ENCODE results near the gene GOLGA6L10.
"Not testable (repeated sequence)": the region's sequence is repeated elsewhere in the genome, so short reads cannot be mapped to it uniquely, and the experiment has no call there.

GOLGA6L10 gene, protein sequence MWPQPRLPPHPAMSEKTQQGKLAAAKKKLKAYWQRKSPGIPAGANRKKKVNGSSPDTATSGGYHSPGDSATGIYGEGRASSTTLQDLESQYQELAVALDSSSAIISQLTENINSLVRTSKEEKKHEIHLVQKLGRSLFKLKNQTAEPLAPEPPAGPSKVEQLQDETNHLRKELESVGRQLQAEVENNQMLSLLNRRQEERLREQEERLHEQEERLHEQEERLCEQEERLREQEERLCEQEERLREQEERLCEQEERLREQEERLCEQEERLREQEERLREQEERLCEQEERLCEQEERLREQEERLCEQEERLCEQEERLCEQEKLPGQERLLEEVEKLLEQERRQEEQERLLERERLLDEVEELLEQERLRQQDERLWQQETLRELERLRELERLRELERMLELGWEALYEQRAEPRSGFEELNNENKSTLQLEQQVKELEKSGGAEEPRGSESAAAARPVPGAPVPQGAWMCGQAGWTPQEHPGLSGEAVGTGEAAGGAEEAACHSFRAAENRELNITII

DNA sequence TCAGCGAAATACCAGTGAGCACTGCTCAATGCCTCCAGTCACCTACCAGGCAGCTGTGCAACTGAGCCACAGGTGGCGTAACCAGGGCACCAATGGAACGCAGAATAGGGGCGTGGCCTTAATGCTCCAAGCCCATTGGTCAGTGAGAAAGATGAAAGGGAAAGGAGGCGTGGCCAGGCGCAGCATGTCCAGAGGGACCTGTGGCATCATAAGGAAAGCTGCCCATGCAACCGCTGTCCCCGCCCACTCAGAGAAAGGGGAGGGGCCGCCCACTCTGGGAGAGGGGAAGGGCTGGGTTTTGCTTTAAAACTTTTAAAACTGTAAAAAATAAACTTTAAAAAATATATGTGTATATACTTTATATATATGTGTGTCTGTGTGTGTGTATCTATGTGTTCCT, at the start of gene GOLGA6L10:
TSS of gene GOLGA6L10 (minus strand) at position 101 of the 400 bp plus-strand sequence. CDS start at position 1, 100 bp downstream.
- not testable (repeated sequence) for DNase-seq (ENCODE audit: low read depth)

DNA sequence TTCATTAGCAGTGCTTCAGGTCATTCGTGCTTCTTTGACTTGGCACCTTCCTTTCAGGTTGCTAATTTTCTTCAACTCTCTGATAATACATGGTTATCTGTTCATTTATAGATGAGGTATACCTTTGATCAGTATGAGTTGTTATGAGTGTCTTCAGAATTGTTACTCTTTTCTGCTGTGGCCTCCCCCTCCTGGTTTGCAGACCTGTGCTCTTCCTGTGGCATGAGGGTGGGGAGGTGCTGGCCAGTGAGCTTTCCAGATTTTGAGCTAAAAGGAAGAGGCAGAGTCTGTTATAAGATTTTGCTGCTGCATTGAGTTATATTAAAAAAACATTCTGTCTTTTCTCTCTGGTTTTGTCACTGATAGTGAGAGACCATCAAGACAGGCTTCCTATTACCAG, 49.5 kb upstream of the GOLGA6L10 start:
- no peak for DNase-seq (ENCODE audit: low read depth)

DNA sequence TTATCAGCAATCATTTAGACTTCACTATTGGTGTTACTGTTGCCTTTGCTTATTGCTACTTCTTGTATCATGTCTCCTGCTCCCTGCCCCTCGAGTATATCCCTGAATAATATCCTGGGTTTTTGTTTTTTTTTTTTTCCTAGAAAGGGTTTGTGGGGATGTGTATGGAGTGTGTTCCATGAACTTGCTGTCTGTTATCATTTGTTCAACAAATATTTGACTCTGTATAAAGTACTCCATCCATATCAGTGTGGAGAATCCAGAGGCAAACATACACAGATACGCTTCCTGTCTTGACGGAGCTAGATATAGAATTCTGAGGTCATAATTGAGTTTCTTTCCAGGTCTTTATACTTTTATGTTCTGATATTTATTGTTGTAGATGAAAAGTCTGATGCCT, 48.5 kb upstream of the GOLGA6L10 start:
- DNase-seq (ENCODE audit: low read depth): no peak

DNA sequence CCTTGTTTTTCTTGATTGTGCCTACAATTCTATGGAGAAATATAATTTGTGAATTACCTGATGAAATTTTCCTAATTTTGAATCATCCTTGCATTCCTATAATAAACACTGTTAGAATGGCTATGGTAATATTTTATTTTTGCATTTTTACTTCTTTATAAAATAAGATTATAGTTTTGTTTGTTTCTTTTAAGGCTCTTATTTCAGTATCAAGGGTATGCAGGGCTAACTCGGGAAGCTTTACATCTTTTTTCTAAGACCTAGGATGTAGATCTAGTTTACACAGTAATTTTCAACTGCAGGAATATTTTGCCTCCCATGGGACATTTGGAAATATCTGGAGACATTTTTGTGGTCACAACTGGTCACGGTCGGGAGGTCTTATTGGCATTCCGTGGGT, 46.5 kb upstream of the GOLGA6L10 start:
- not testable (repeated sequence) for DNase-seq (ENCODE audit: low read depth)

DNA sequence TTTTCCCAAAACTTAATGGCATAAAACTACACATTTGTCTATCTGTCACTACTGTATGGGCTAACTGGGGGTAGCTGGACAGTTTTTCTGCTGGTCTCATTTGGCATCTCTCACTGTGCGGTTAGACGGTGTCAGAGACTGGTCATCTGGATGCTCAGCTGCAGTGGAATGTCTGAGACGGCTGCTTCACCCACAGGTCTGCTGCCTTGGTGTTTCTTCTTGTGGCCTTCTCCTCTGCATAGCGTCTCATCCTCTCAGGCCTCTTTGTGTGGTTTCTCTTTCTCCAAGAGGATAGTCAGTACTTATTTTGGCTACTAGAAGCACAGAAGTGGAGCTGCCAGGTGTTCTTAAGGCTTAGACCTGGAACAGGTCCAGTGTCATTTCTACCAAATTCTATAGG, 44.4 kb upstream of the GOLGA6L10 start:
- no peak for DNase-seq (ENCODE audit: low read depth)

DNA sequence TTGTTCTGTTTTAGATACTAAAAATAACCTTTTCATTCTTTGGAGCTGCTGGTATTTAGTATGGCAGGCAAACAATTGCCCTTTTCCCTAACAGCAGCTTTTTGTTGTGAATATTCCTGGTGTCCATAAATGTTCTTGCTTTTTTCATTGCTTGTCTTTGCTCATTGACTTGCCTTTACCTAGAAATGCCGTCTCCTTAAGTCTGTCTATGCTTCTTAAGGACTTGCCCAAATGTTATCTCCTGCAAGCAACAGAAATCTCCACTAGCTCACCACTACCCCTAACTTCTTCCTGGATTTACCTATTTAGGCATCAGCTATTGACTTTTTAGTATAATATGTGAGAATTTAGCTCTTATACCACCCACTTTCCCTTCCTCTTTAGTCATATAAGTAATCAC, 42.8 kb upstream of the GOLGA6L10 start:
- DNase-seq (ENCODE audit: low read depth): not testable (repeated sequence)

DNA sequence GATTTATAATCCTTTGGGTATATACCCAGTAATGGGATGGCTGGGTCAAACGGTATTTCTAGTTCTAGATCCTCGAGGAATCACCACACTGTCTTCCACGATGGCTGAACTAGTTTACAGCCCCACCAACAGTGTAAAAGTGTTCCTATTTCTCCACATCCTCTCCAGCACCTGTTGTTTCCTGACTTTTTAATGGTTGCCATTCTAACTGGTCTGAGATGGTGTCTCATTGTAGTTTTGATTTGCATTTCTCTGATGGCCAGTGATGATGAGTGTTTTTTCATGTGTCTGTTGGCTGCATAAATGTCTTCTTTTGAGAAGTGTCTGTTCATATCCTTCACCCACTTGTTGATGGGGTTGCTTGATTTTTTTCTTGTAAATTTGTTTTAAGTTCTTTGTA, 40.9 kb upstream of the GOLGA6L10 start:
- not testable (repeated sequence) for DNase-seq (ENCODE audit: low read depth)

DNA sequence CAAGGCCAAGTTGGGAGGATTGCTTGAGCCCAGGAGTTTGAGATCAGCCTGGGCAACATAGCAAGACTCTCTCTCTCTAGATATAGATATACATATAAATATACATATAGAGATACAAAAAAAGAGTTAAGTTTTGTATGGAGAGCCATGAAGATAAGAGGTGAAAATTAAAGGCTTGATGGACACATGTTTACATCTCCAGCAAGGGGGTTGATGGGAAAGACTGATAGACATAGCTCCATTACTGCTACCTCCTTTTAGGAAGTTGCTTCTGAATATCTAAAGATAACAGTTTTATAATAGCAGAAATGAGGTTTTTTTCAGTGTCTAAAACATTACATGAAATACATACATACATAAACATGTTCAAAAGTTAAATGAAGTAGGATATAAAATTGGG, 37.9 kb upstream of the GOLGA6L10 start:
- DNase-seq (ENCODE audit: low read depth): not testable (repeated sequence)

DNA sequence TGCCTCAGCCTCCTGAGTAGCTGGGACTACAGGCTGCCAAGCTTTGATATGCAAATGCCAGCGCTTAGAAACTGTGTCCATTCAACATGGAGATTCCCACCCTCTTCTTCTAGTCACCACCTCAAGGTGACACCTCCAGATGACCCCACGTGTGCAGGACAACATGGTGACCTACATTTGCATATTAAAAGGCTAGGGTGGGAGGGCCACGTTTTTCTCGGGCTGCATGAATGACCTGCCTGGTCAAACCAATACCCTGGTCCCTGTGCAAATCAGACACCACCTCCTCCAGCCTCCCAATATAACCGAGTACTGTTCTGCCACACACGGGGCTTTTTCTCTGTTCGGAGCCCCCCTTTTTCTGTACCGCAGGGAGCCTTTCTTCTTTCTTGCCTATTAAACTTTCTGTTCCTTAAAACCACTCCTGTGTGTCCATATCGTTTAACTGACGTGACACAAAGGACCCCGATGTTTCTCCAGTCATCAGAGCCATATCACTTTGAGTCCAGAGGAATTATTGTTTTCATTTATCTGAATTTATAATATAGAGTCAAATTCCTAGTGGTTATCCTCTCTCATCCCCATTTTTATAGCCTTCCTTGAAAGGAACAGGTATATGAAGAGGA, 32.2 kb upstream of the GOLGA6L10 start:
- DNase-seq (ENCODE audit: low read depth): not testable (repeated sequence)

DNA sequence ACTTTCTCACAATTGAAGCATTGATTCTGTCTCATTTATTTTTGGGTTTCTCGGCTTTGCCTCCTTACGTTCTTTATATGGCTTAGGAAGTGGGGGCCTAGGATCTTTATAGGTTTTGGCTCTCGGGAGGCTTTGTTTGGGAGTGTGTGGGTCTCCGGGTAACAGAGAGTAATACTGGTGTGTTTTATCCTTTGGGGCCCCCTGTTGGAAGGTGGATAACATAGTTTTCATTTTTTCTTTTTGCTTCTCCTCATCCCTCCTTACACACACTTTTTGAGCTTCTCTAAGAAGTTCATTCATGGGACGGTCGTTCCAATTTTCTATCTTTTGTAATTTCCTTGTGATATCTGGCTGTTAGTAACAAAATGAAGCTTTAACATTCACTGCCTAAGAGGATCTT, 30.3 kb upstream of the GOLGA6L10 start:
- DNase-seq (ENCODE audit: low read depth): not testable (repeated sequence)

DNA sequence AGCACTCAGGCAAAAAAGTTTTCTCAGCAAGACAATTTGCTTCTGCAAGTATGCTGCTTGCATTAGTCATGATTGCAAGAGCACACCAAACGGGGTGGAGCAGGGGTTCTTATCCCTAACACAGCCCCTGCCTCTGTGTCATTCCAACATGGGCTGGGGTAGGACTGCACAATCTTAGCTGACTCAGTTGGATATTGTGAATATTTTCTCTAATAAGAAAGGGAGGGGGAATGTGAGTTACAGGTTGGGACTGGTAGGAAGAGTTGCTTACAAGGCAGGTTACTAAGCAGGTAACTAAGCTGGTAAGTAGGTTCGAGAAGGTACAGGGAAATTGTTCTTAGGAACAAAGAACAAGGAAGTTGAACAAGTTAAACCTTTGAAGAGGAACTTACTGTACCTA, 24.4 kb upstream of the GOLGA6L10 start:
- DNase-seq (ENCODE audit: low read depth): not testable (repeated sequence)

DNA sequence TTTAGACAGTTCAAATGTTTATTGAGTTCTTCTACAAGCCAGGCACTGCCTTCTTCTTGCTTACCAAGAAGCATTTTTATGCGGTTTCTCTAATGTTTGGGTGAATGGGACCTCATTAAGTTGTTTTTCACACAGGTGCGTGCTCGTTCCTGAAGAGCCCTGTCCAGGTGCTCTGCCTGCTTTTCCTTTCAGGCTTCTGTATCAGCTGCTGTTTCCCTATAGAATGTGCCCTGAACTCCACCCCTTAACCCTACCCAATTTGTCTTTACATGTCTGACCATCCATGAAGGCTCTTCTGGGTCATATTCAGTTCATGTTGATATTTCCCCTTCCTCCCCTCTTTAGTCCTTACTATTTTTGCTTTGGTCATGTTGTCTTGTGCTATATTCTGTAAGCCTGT, 22.4 kb upstream of the GOLGA6L10 start:
- DNase-seq (ENCODE audit: low read depth): no peak

DNA sequence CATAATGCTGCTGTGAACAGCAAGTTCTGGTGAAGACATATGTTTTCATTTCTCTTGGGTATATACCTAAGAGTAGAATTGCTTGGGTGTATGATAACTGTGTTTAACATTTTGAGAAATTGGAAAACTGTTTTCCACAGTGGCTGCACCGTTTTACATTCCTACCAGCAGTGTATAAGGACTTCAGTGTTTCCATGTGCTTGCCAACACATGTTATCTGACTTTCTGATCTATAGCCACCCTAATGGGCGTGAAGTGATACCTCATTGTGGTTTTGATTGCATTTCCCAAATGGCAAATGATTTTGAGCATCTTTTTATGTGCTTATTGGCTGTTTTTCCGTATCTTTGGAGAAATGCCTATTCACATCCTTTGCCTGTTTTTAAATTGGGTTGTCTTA, 18.5 kb upstream of the GOLGA6L10 start:
- DNase-seq (ENCODE audit: low read depth): not testable (repeated sequence)

DNA sequence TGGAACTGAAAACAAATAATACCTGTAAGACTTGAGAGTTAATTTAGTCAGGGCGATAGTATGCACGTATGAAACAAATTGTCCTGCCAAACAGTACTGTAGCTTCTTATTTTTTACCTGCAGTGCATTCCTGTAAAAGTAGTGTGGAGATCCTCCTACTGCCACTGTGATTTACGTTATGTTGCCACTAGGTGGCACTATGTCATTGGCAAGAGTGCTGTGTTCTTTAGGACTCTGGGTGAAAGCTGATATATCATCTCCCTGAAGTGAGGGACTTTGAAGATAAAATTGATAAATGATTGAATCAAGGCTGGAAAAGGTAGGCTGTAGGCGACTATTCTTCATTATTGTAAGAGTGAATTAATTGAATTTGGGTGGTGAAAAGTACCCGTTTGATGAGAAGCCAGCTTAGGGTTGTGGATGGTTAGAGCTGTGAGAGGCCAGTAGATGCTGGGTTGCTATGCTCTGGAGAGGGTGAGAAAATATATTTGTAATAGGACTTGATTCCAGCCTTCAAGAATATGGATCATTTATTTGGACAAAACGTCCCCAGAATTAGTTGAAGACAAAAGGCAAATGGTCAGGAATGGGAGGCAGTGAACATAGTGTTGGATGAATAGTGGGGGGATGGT, 16.5 kb upstream of the GOLGA6L10 start:
- DNase-seq (ENCODE audit: low read depth): peak; percentile 24

DNA sequence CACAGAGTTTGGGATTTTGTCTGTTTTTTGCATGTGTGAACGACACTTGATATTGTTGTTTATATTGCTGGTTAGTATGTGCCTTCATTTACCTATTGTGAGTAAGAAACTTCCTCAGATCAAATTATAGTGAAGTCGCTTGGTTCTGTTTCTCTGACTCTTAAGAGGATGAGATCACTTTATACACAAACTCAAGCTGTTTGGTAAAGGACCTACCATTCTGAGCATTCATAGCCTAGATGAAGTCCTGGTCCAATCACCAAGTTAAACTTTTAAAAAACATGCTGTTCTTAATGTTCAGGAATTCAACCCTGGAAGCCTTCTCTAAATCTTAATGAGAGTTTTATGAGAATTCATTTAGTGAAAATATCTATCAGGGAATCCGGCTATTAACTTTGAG, 15.3 kb upstream of the GOLGA6L10 start:
- DNase-seq (ENCODE audit: low read depth): not testable (repeated sequence)

DNA sequence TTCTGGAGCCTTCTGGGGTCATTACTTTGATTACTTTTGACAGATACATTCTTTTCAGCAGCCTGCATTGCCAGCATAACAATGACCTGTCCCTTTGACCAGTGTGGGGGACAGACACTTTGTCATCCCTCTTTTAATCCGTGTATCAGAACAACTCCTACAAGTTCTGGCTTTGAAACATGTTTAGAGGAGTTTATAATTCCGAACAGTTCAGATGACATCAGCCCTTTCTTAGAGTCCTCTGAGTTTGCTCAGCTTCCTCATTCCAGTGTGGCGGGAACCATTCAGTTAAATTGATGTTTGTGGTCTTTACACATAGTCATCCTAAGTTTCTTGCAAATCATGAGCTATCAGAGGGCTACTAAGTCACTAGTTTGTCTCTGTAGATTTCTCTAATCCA, 13.5 kb upstream of the GOLGA6L10 start:
- not testable (repeated sequence) for DNase-seq (ENCODE audit: low read depth)

DNA sequence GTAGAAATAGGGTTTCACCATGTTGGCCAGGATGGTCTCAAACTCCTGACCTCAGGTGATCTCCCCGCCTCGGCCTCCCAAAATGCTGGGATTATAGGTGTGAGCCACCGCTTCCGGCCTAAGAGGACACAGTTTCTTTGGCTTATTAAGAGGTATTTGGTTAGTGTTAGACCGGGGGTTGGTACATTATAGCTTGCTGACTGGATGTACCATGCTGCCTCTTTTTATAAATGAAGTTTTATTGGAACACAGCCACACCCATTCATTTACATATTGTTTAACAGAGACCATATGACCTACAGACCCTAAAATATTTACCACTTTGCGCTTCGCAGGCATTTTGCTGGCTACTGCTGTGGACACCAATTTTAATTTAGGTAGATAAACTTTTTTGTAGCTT, 11.3 kb upstream of the GOLGA6L10 start:
- DNase-seq (ENCODE audit: low read depth): not testable (repeated sequence)

DNA sequence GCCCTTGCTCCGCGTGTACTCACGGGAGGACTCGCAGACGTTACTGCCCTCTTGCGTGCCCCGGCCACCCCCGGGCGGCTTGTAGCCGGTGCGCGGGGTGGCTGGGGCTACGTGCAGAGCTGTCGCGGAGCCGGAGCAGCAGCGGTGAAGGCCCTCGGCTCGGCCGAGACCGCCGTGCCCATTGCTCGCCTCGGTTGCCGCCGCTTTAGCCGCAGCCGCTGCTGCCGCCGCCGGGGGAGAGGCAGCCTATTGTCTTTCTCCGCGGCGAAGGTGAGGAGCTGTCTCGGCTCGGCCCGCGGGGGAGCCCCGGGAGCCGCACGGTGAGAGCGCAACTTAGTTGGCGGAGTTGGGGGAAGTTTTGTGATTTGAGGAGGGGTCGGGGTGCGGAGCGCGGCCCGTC, 5.8 kb upstream of the GOLGA6L10 start:
- not testable (repeated sequence) for DNase-seq (ENCODE audit: low read depth)

DNA sequence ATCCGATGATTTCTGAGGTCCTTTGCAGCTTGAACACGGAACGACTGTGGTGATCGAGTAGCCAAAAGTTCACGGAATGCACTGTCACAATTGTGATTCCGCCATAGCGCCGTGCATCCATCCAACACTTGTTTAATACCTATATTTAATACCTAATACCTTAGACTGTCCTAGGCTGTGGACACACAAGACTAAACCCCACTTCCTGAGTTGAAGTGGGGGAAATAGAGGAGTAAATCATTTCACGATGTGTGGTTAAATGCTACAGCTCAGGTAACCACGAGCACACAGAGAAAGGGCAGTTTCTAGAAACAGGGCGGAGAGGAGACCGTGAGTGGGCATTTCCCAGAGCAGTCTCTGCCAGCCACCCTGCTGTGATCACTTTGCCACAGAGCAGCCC, 5.3 kb upstream of the GOLGA6L10 start:
- DNase-seq (ENCODE audit: low read depth): not testable (repeated sequence)

DNA sequence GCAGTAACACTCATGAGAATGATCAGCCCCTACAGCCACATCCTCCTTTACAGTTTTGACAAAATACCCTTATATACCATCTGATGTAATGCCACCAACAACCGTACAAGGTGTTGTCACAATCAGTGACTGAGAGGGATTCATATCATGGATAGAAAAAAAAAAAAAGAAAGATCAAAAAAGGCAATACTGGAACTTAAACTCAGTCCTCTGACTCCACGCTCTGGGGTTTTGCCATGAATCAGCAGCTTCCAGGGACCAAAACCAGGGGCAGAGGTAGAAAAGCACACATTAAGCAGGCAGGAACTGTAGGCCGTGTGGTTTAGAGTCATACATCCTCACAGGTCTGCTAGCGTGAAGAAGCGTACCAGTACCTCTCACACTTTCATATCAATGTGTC, 1.6 kb downstream of the GOLGA6L10 start:
- DNase-seq (ENCODE audit: low read depth): not testable (repeated sequence)

DNA sequence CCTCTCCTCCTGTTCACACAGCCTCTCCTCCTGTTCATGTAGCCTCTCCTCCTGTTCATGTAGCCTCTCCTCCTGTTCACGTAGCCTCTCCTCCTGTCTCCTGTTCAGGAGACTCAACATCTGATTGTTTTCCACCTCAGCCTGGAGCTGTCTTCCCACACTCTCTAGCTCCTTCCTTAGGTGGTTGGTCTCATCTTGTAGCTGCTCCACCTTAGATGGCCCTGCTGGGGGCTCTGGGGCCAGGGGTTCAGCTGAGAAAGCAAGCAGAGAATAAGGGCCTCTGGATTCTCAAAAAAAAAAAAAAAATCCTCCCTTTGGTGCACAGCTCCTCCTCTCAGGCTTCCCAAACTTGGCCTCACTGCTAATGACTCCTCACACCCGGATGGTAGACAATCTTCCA, 4.1 kb downstream of the GOLGA6L10 start:
- not testable (repeated sequence) for DNase-seq (ENCODE audit: low read depth)

DNA sequence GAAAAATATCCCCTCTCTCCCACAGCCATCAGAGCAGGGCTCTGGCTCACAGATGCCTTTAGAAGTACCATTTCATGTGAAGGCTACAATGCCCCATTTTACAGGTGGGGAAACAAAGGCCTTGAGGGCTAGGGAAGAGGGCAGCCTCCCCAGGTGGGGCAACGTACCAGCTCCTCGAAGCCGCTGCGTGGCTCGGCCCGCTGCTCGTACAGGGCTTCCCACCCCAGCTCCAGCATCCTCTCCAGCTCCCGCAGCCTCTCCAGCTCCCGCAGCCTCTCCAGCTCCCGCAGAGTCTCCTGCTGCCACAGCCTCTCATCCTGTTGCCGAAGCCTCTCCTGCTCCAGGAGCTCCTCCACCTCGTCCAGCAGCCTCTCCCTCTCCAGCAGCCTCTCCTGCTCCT, 4.9 kb downstream of the GOLGA6L10 start:
- DNase-seq (ENCODE audit: low read depth): not testable (repeated sequence)

DNA sequence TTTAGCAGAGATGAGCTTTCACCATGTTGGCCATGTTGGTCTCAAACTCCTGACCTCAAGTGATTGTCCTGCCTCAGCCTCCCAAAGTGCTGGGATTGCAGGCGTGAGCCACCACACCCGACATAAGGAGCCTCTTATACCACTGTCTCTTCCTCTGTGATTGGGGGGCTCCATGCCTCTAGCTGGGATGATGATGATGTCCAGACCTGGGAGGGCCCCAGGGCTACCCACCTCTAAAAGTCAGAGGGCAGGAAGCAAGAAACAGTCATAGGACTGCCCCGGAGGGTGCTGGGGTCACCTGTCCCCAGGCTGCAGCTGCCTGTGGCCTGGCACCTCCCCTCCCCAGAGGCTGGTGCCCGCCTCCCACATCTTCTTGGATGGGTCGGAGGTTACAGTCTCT, 5.4 kb downstream of the GOLGA6L10 start:
- DNase-seq (ENCODE audit: low read depth): not testable (repeated sequence)

Data from stimulated activated CD4-positive, alpha-beta T cell treated with anti-CD3 and anti-CD28 coated beads, Interleukin-2, amount 100 ng/mL, for 4 hours (primary cell).